B cell (primary cell): Measurements from ENCODE around the gene TEAD1. TPM values are rescaled to one million over a fixed set of nuclear protein-coding genes. Genes with fewer than 3 reads are reported as not detected.

Source experiments
- ATAC-seq: fragments of 200-7000 bp; cut with Tn5 transposase; one replicate; pipeline ENCODE4 v1.10.0; 2021; ENCODE audit warnings: low read depth, mild to moderate bottlenecking, moderate number of reproducible peaks, moderate library complexity
- CTCF ChIA-PET: fragments of 350-600 bp; sonication (Branson Sonifier 250); formaldehyde crosslinking; loops from one replicate; lab custom pipeline; 2021; ENCODE audit warnings: antibody characterized with exemption, inconsistent platforms; lab: Charles Lee
- POLR2A ChIA-PET: fragments of 350-600 bp; sonication (Branson Sonifier 250); formaldehyde crosslinking; loops from one replicate; lab custom pipeline; 2021; ENCODE audit warnings: antibody characterized with exemption; lab: Charles Lee
- DNase-seq: peaks from one replicate; pipeline ENCODE4 v3.0.0; 2013
- H2AFZ ChIP-seq: 2 replicates; pipeline ENCODE4 v1.6.1; 2012; ENCODE audit warnings: mild to moderate bottlenecking, low read depth, low read length; ENCODE audit not compliant: insufficient read depth, poor library complexity, severe bottlenecking
- H3K27ac ChIP-seq, 2 donors: 1 replicate in 1 of 2; 2 replicates in 1 of 2; pipeline ENCODE4 v1.5.1; 2012 to 2013; ENCODE audit warnings: low read length in 2 of 2, mild to moderate bottlenecking in 2 of 2, moderate library complexity in 1 of 2
- H3K27me3 ChIP-seq, 4 experiments: fragments of 200-600 bp in 1 of 4; sonication (generic) in 1 of 4; replicated peaks in 1 of 4; 1 replicate in 2 of 4; 2 replicates in 2 of 4; pipeline versions ENCODE4 v1.6.1 to v1.7.0; 2013 to 2016; ENCODE audit warnings: low read length in 3 of 4, mild to moderate bottlenecking in 2 of 4, mixed read lengths in 1 of 4, moderate library complexity in 1 of 4; ENCODE audit not compliant: insufficient read depth in 4 of 4, control insufficient read depth in 3 of 4; ENCODE audit errors: control extremely low read depth in 1 of 4
- H3K36me3 ChIP-seq, 2 experiments: replicated peaks in 1 of 2; 1 replicate in 1 of 2; 2 replicates in 1 of 2; pipeline versions ENCODE4 v1.6.1 to v1.7.1; 2013; ENCODE audit warnings: low read length in 1 of 2; ENCODE audit not compliant: insufficient read depth in 2 of 2, control insufficient read depth in 1 of 2; ENCODE audit errors: control extremely low read depth in 1 of 2, extremely low read depth in 1 of 2
- H3K4me1 ChIP-seq, 2 donors: fragments of 200-600 bp in 1 of 2; sonication (generic) in 1 of 2; 1 replicate in 1 of 2; 2 replicates in 1 of 2; pipeline versions ENCODE4 v1.5.1 to v1.6.1; 2013 to 2017; ENCODE audit warnings: low read length in 2 of 2; ENCODE audit not compliant: control insufficient read depth in 2 of 2, insufficient read depth in 2 of 2
- H3K4me2 ChIP-seq: replicated peaks from 2 replicates; pipeline ENCODE3; 2012; ENCODE audit warnings: mild to moderate bottlenecking, low read depth, low read length; ENCODE audit not compliant: poor library complexity, severe bottlenecking
- H3K4me3 ChIP-seq, 5 experiments: fragments of 200-600 bp in 1 of 5; sonication (generic) in 1 of 5; 1 replicate in 3 of 5; 2 replicates in 2 of 5; pipeline versions ENCODE4 v1.5.1 to v1.7.0; 2011 to 2016; ENCODE audit warnings: low read length in 4 of 5, mild to moderate bottlenecking in 4 of 5, low read depth in 2 of 5, control low read depth in 1 of 5, moderate library complexity in 1 of 5; ENCODE audit not compliant: insufficient read depth in 1 of 5; ENCODE audit errors: control extremely low read depth in 1 of 5, extremely low read depth in 1 of 5
- H3K79me2 ChIP-seq: fragments of 200-600 bp; sonication (generic); one replicate; pipeline ENCODE4 v1.6.0; 2016; ENCODE audit warnings: low read length; ENCODE audit not compliant: control insufficient read depth, insufficient read depth
- H3K9ac ChIP-seq: fragments of 200-600 bp; sonication (generic); 2 replicates; pipeline ENCODE4 v1.6.1; 2017; ENCODE audit warnings: mild to moderate bottlenecking, low read length, moderate library complexity
- H3K9me3 ChIP-seq, 3 donors: one replicate each; pipeline versions ENCODE4 v1.6.1 to v1.7.1; 2013; ENCODE audit warnings: low read length in 2 of 3; ENCODE audit not compliant: control insufficient read depth in 2 of 3, insufficient read depth in 1 of 3; ENCODE audit errors: control extremely low read depth in 1 of 3
- H4K20me1 ChIP-seq: 2 replicates; pipeline ENCODE4 v1.6.0; 2012; ENCODE audit warnings: mild to moderate bottlenecking, low read length; ENCODE audit not compliant: insufficient read depth, control insufficient read depth, poor library complexity, severe bottlenecking
- H3K27ac Mint-ChIP-seq: one replicate; pipeline ENCODE4 v1.8.0; 2021; ENCODE audit warnings: mixed read lengths
- H3K27me3 Mint-ChIP-seq: one replicate; pipeline ENCODE4 v1.8.0; 2021; ENCODE audit warnings: mixed read lengths
- H3K4me1 Mint-ChIP-seq: one replicate; pipeline ENCODE4 v1.8.0; 2021; ENCODE audit warnings: mixed read lengths
- H3K4me3 Mint-ChIP-seq: one replicate; pipeline ENCODE4 v1.8.0; 2021; ENCODE audit warnings: mixed read lengths
- H3K9me3 Mint-ChIP-seq: one replicate; pipeline ENCODE4 v1.8.0; 2022; ENCODE audit warnings: mixed read lengths; ENCODE audit not compliant: insufficient read depth
- EZH2 ChIP-seq: IDR thresholded peaks from 2 replicates; pipeline ENCODE4 v1.6.1; 2012; ENCODE audit warnings: borderline replicate concordance, low read depth, mild to moderate bottlenecking, moderate library complexity, low read length; ENCODE audit not compliant: insufficient read depth, poor library complexity, severe bottlenecking
- WGBS: methylation state at CpG from one replicate; pipeline ENCODE4 v1.1.5; 2013; ENCODE audit warnings: missing lambda C conversion rate; ENCODE audit not compliant: insufficient coverage; 5-methylcytosine and 5-hydroxymethylcytosine counted together
- intact Hi-C: fragments of 100-400 bp; cut with micrococcal nuclease; formaldehyde crosslinking; loops from one replicate; pipeline ENCODE4 v1.10.0; 2022
- polyA plus RNA-seq: library from polyadenylated mRNA; depleted of rRNA; stranded (reverse); fragments of >200 nt; gene quantifications from 2 replicates; pipeline ENCODE4 v1.2.3, GENCODE V29; 2012
- total RNA-seq, 2 donors: library from RNA; stranded (reverse); fragments of 120-200 nt in 1 of 2; gene quantifications; 1 replicate in 1 of 2; 2 replicates in 1 of 2; pipeline versions ENCODE4 v1.2.3 to v1.2.4, GENCODE V29; 2013 to 2022
- TF ChIP-seq, protein P1 (sequence below): fragments of 200-600 bp; IDR thresholded peaks from one replicate; pipeline ENCODE4 v1.8.0; 2022; ENCODE audit warnings: antibody characterized with exemption, mild to moderate bottlenecking

The TEAD1 gene
- total and polyA plus RNA-seq, 2 donors (not counting 1 experiment from before 2014, with no cell fraction given): 0.30 TPM; not detected in 1

DNA sequence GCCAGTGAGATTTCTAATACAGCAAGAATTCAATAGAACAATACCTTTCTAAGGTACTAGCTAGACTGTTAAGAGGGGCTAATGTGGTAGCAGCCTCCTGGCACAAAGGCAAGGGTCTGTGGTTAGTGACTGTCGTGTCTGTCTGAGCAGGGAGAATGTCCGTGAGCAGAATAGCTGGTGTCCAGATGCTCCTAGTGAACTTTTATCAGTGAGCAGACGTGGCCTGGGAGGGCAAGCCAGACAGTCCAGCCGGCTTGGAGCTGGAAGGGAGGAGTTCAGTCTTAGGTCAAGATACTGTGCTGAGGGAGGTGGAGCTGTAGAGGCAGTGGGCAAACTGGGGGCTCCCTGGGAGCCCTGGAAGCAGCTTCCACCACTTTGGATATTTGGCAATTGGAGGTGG lies 138.6 kb downstream of the TEAD1 start:
- Mint-ChIP-seq H3K4me3 (no peak overlapping the region), H3K4me1 (no peaks in the 10 kb centered on the region), H3K9me3 (no peaks in the 10 kb centered on the region), H3K27me3 (peaks cover 10% of the 10 kb centered on the region), H3K27ac (no peak overlapping the region)
- no peak overlapping the region for H3K4me3 ChIP-seq
- H3K4me2 ChIP-seq: no peak overlapping the region
- H3K36me3 ChIP-seq: no peaks in the 10 kb centered on the region
- ChIA-PET CTCF (no interaction called here), POLR2A (no interaction called here)
- H3K27ac ChIP-seq: no peak overlapping the region
- H3K9me3 ChIP-seq: peaks cover 0 to 3% (median 0%) of the 10 kb centered on the region in 3 donors
- no peaks in the 10 kb centered on the region for H4K20me1 ChIP-seq
- H3K4me1 ChIP-seq: no peaks in the 10 kb centered on the region
- intact Hi-C loops: no loop called here
- H2AFZ ChIP-seq: no peak overlapping the region
- ATAC-seq (no peak), DNase-seq (no peak)
- TF ChIP-seq EZH2: no peak
- TF ChIP-seq, protein P1, sequence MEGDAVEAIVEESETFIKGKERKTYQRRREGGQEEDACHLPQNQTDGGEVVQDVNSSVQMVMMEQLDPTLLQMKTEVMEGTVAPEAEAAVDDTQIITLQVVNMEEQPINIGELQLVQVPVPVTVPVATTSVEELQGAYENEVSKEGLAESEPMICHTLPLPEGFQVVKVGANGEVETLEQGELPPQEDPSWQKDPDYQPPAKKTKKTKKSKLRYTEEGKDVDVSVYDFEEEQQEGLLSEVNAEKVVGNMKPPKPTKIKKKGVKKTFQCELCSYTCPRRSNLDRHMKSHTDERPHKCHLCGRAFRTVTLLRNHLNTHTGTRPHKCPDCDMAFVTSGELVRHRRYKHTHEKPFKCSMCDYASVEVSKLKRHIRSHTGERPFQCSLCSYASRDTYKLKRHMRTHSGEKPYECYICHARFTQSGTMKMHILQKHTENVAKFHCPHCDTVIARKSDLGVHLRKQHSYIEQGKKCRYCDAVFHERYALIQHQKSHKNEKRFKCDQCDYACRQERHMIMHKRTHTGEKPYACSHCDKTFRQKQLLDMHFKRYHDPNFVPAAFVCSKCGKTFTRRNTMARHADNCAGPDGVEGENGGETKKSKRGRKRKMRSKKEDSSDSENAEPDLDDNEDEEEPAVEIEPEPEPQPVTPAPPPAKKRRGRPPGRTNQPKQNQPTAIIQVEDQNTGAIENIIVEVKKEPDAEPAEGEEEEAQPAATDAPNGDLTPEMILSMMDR: no peak
- H3K9ac ChIP-seq: no peak overlapping the region
- WGBS: 73% methylated on average over 4 of the region's 4 CpGs
- H3K79me2 ChIP-seq: no peaks in the 10 kb centered on the region
- no peaks in the 10 kb centered on the region for H3K27me3 ChIP-seq

DNA sequence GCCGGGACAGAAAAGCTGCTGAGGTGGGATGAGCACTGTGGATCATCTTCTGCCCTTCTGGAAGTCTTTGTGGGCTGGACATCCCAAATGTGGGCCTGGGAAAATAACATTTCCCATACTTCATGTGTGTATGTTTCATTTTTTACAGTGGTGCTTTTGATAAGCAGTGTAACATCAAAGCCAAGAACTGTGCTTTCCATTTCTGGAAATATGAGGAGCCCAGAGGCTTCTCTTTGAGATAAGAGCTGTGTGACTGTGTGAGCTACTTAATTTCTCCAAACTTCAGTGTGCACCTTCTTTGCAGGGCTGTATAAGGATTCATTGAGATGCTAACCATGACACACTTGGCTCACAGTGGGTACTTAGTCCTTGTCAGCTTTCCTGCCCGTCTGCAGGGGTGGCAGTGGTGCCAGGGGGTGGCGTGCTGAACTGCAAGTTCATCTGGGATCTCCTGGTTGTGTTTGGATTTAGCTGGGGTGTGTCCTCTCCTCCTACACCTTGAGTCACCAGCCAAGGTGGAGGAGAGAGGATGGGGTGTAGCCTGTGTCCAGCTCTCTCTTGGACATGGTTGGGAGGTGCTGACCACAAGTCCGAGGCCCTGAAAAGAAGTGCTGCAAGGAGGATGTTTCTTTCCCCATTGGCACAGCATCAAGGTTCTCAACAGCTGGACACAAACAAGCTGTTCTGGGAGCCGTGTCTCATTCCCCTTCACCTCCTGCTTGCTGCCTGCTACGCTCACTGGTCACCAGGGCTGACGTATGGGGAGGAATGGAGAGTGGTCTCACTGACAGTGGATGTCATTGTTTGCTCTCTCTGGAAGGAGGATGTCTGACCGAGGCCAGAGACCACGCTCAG lies 139.4 kb downstream of the TEAD1 start:
- Histone ChIP-seq H3K27ac (no peak overlapping the region), H3K9me3 (peaks cover 0 to 3% (median 0%) of the 10 kb centered on the region in 3 donors), H2AFZ (no peak overlapping the region), H3K4me3 (no peak overlapping the region), H4K20me1 (no peaks in the 10 kb centered on the region), H3K27me3 (no peaks in the 10 kb centered on the region), H3K4me2 (no peak overlapping the region), H3K36me3 (no peaks in the 10 kb centered on the region), H3K4me1 (no peaks in the 10 kb centered on the region), H3K9ac (no peak overlapping the region), H3K79me2 (no peaks in the 10 kb centered on the region)
- 84% methylated on average over 5 of the region's 9 CpGs for WGBS
- Mint-ChIP-seq H3K27ac (no peak overlapping the region), H3K4me1 (no peaks in the 10 kb centered on the region), H3K9me3 (no peaks in the 10 kb centered on the region), H3K4me3 (no peak overlapping the region), H3K27me3 (peaks cover 10% of the 10 kb centered on the region)
- ATAC-seq (no peak), DNase-seq (no peak)
- intact Hi-C loops: no loop called here
- TF ChIP-seq, protein P1: no peak
- TF ChIP-seq EZH2: no peak
- POLR2A ChIA-PET: no interaction called here
- CTCF ChIA-PET: no interaction called here
